ENCODE measurements around the gene PHRF1.
A peak's percentile ranks its signal among the peaks of the same experiment; 100 is the strongest.

The PHRF1 gene

DNA sequence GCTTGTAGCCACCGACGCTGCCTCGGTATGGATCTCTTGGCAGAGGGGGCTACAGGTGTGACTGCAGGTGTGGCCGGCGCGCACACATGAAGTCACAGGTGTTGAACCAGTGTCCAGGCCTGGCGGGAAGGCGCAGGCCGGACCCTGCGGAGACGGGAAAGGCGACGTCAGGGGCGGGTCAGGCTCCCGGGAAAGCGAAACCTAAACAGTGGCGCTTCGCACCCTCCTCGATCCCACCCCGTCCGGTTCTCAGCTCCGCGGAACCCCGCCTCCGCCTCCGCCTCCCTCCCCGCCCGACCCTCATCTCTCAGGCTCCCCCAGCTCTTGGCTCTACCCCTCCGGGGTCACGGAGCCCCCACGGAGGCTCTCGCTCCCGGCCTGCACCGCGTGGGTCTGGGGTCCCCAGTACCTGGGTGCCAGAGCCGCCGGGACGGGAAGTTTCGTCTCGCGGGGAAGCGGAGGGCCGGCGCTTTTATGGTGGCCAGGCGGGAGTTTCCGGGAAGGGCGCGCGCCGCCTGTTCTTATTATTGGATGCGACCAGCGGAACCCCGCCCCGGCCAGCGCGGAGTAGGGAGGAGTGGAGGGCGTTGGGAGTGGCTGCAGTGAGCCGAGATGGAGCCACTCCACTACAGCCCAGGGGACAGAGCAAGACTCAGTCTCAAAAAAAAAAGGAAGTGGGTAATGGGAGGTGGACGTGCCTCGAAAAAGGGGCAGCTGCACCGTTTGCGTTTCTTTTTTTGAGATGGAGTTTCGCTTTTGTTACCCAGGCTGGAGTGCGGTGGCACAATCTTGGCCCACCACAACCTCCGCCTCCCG, 39.4 kb downstream of the PHRF1 start, which contains the start of gene IRF7:
IRF7 (minus strand) TSS at position 447 of the 816 bp plus-strand sequence. CDS start 586 bp downstream, outside the sequence.
- H3K27ac Mint-ChIP-seq (ENCODE audit: low read depth) = peak within 1 kb of the TSS; percentile 88
- H3K4me1 Mint-ChIP-seq = peaks cover 22% of the 10 kb centered on the region
- peaks cover 32% of the 10 kb centered on the region for H3K36me3 Mint-ChIP-seq (ENCODE audit: insufficient read depth)
- H3K27me3 Mint-ChIP-seq = no peaks in the 10 kb centered on the region
- DNase-seq (ENCODE audit: low spot score in 2 of 2) (peak; percentile 74 to 77), ATAC-seq (replicated peaks; ENCODE audit: extremely low read depth, poor library complexity, severe bottlenecking) (peak; percentile 79)
- H3K4me3 Mint-ChIP-seq = peak within 1 kb of the TSS; percentile 85
- H3K9me3 Mint-ChIP-seq = no peaks in the 10 kb centered on the region

DNA sequence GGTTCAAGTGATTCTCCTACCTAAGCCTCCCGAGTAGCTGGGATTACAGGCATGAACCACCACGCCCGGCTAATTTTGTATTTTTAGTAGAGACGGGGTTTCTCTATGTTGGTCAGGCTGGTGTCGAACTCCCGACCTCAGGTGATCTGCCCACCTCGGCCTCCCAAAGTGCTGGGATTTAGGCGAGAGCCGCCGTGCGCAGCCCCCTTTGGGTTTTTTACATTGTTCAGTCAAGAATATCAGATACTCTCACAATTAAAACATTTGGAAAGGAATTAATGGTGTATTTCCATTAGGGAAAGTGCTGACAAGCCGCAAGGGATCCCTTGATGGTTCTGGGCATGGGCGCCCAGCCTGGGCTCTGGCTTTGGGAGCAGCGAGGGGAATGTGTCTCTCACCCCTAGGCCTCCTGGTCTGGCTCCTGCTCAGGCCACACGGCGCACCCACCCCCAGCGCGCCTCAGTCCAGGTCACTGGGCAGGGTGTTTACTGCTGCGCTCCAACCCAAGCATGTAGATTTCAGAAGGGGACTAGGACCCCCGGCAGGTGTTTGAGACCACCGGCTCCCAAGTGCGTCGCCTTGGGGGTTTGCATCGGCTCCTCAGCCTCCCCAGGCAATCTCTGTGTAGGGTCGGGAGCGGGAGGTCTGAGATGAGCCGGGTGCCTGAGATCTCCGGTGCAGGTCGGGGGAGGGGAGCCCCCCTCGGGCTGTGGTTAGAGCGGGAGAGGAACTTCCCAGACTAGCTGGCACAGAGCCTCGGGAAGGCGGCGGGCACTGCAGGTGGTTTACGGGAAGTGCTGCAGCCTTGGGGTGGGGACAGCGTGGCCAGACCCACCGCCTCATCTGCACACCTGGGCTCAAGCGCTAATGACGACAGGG, 40.3 kb downstream of the PHRF1 start:
- DNase-seq (ENCODE audit: low spot score in 2 of 2) (no peak), ATAC-seq (replicated peaks; ENCODE audit: extremely low read depth, poor library complexity, severe bottlenecking) (no peak)
- Mint-ChIP-seq H3K4me1 (peaks cover 22% of the 10 kb centered on the region), H3K4me3 (peak overlapping the region; percentile 85), H3K9me3 (no peaks in the 10 kb centered on the region), H3K27me3 (no peaks in the 10 kb centered on the region), H3K36me3 (ENCODE audit: insufficient read depth) (peaks cover 31% of the 10 kb centered on the region), H3K27ac (ENCODE audit: low read depth) (peak overlapping the region; percentile 88)

- Mint-ChIP-seq H3K9me3 (no peaks in the 10 kb centered on the region), H3K27ac (ENCODE audit: low read depth) (no peak overlapping the region), H3K36me3 (ENCODE audit: insufficient read depth) (peaks cover 31% of the 10 kb centered on the region), H3K27me3 (no peaks in the 10 kb centered on the region), H3K4me1 (peaks cover 18% of the 10 kb centered on the region), H3K4me3 (no peak overlapping the region)
- ATAC-seq (replicated peaks; ENCODE audit: extremely low read depth, poor library complexity, severe bottlenecking) = no peak
- no peak for DNase-seq (ENCODE audit: low spot score in 2 of 2)
Measured at GRCh38 chr11:617199-617911, 41.1 kb downstream of the PHRF1 start.

DNA sequence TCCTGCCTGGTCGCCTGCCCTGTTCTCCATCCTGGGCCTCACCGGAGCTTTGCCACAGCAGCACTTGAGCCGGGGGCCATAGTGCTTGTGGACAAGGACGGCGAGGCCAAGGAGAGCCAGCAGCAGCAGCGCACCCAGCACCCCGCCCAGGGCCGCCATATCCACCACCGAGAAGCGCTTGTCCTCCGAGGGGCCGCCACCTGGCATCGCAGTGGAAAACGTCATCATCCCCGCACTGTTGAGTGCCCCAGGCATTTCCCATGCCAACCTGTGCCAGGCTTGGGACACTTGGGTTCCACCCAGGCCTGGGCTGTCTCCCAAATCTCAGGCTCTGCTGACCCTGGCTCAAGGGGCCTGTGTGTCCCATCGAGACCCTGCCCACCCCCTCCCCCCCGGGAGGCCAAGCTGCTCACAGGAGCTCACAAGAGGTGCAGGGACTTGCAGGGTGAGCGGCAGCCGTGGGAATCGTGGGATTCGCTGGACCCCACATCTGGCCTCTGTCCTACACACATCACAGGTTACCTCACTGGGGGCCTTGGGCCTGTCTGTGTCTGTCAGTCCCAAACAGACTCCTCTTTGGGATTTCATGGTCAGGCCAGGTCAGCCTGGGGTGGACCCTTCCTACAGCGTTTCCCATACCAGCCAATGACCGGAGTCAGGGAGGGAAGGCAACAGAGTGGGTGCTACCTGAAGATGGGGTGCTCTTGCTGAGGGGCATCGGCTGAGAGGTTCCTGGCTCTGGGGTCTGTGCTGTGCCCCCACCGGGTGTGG, 41.8 kb downstream of the PHRF1 start:
- DNase-seq (ENCODE audit: low spot score in 2 of 2) (no peak), ATAC-seq (replicated peaks; ENCODE audit: extremely low read depth, poor library complexity, severe bottlenecking) (no peak)
- Mint-ChIP-seq H3K9me3 (no peaks in the 10 kb centered on the region), H3K27me3 (peaks cover 3% of the 10 kb centered on the region), H3K27ac (ENCODE audit: low read depth) (no peak overlapping the region), H3K4me3 (no peak overlapping the region), H3K36me3 (ENCODE audit: insufficient read depth) (peaks cover 26% of the 10 kb centered on the region), H3K4me1 (peaks cover 18% of the 10 kb centered on the region)

- DNase-seq (ENCODE audit: low spot score in 2 of 2) (no peak), ATAC-seq (replicated peaks; ENCODE audit: extremely low read depth, poor library complexity, severe bottlenecking) (no peak)
- Mint-ChIP-seq H3K4me3 (no peak overlapping the region), H3K36me3 (ENCODE audit: insufficient read depth) (peaks cover 27% of the 10 kb centered on the region), H3K9me3 (no peaks in the 10 kb centered on the region), H3K4me1 (peaks cover 16% of the 10 kb centered on the region), H3K27ac (ENCODE audit: low read depth) (no peak overlapping the region), H3K27me3 (peaks cover 9% of the 10 kb centered on the region)
Measured at GRCh38 chr11:618856-619627, 42.8 kb downstream of the PHRF1 start.

GRCh38 chr11:619628-620050, 43.4 kb downstream of the PHRF1 start:
- Mint-ChIP-seq H3K36me3 (ENCODE audit: insufficient read depth) (peaks cover 24% of the 10 kb centered on the region), H3K27me3 (peaks cover 9% of the 10 kb centered on the region), H3K9me3 (no peaks in the 10 kb centered on the region), H3K4me1 (peaks cover 11% of the 10 kb centered on the region), H3K27ac (ENCODE audit: low read depth) (no peak overlapping the region), H3K4me3 (no peak overlapping the region)
- DNase-seq (ENCODE audit: low spot score in 2 of 2) (no peak), ATAC-seq (replicated peaks; ENCODE audit: extremely low read depth, poor library complexity, severe bottlenecking) (no peak)

GRCh38 chr11:620201-620600, 43.9 kb downstream of the PHRF1 start:
- H3K27ac Mint-ChIP-seq (ENCODE audit: low read depth) = no peak overlapping the region
- H3K27me3 Mint-ChIP-seq = peaks cover 9% of the 10 kb centered on the region

GRCh38 chr11:620935-621814, 44.9 kb downstream of the PHRF1 start:
- Mint-ChIP-seq H3K27ac (ENCODE audit: low read depth) (no peak overlapping the region), H3K27me3 (peaks cover 9% of the 10 kb centered on the region), H3K36me3 (ENCODE audit: insufficient read depth) (peaks cover 18% of the 10 kb centered on the region), H3K9me3 (no peaks in the 10 kb centered on the region), H3K4me3 (no peak overlapping the region), H3K4me1 (peaks cover 6% of the 10 kb centered on the region)
- ATAC-seq (replicated peaks; ENCODE audit: extremely low read depth, poor library complexity, severe bottlenecking) = no peak
- DNase-seq (ENCODE audit: low spot score in 2 of 2) = no peak

More at GRCh38 chr11:620201-620600, 43.9 kb downstream of the PHRF1 start:
- Mint-ChIP-seq H3K4me1 (peaks cover 11% of the 10 kb centered on the region), H3K4me3 (no peak overlapping the region), H3K36me3 (ENCODE audit: insufficient read depth) (peaks cover 23% of the 10 kb centered on the region), H3K9me3 (no peaks in the 10 kb centered on the region)
- ATAC-seq (replicated peaks; ENCODE audit: extremely low read depth, poor library complexity, severe bottlenecking) (no peak), DNase-seq (ENCODE audit: low spot score in 2 of 2) (no peak)

DNA sequence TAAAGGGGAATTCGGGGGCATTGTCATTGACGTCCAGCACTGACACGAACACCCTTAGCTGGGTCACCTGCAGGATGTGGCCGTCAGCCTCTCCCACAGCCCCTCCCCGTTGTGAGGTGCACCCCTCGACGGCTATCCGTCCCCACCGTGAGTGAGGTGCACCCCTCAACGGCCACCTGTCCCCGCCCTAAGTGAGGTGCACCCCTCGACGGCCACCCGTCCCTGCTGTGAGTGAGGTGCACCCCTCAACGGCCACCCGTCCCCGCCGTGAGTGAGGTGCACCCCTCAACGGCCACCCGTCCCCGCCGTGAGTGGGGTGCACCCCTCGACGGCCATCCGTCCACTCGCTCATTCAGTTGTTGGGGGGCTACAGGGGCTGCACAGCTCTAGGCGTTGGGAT, 45.6 kb downstream of the PHRF1 start:
- ATAC-seq (replicated peaks; ENCODE audit: extremely low read depth, poor library complexity, severe bottlenecking) (no peak), DNase-seq (ENCODE audit: low spot score in 2 of 2) (no peak)
- Mint-ChIP-seq H3K27me3 (peaks cover 9% of the 10 kb centered on the region), H3K9me3 (no peaks in the 10 kb centered on the region), H3K4me1 (no peaks in the 10 kb centered on the region), H3K27ac (ENCODE audit: low read depth) (no peak overlapping the region), H3K4me3 (no peak overlapping the region), H3K36me3 (ENCODE audit: insufficient read depth) (peaks cover 21% of the 10 kb centered on the region)

- peaks cover 23% of the 10 kb centered on the region for H3K36me3 Mint-ChIP-seq (ENCODE audit: insufficient read depth)
- no peak overlapping the region for H3K4me3 Mint-ChIP-seq
- peaks cover 10% of the 10 kb centered on the region for H3K4me1 Mint-ChIP-seq
- no peak overlapping the region for H3K27ac Mint-ChIP-seq (ENCODE audit: low read depth)
- ATAC-seq (replicated peaks; ENCODE audit: extremely low read depth, poor library complexity, severe bottlenecking) (no peak), DNase-seq (ENCODE audit: low spot score in 2 of 2) (no peak)
- peaks cover 20% of the 10 kb centered on the region for H3K27me3 Mint-ChIP-seq
- H3K9me3 Mint-ChIP-seq = no peaks in the 10 kb centered on the region
Measured at GRCh38 chr11:623349-623869, 47.1 kb downstream of the PHRF1 start.

Measured in central memory CD8-positive, alpha-beta T cell (primary cell).